Stimulated activated naive CD8-positive, alpha-beta T cell treated with anti-CD3 and anti-CD28 coated beads, Interleukin-15, amount 100 ng/mL, for 72 hours (primary cell): ENCODE measurements around the gene EMILIN2.
"Not testable (repeated sequence)": the region's sequence is repeated elsewhere in the genome, so short reads cannot be mapped to it uniquely, and the experiment has no call there.

Source experiments
- ATAC-seq: fragments of 150-1000 bp; cut with Tn5 transposase; 2 replicates; pipeline ENCODE4 v1.10.0; 2021; ENCODE audit warnings: mild to moderate bottlenecking, moderate library complexity
- DNase-seq, 2 donors: peaks; one replicate each; pipeline ENCODE4 v3.0.0; 2021 to 2022
- H3K27ac Mint-ChIP-seq, 2 donors: one replicate each; pipeline ENCODE4 v1.8.0; 2022; ENCODE audit warnings: mild to moderate bottlenecking in 2 of 2, mixed read lengths in 2 of 2, moderate library complexity in 2 of 2
- H3K27me3 Mint-ChIP-seq: one replicate; pipeline ENCODE4 v1.8.0; 2022; ENCODE audit warnings: mixed read lengths
- H3K4me1 Mint-ChIP-seq: one replicate; pipeline ENCODE4 v1.8.0; 2022; ENCODE audit warnings: mild to moderate bottlenecking, mixed read lengths
- H3K4me3 Mint-ChIP-seq, 2 donors: one replicate each; pipeline ENCODE4 v1.8.0; 2022; ENCODE audit warnings: mild to moderate bottlenecking in 2 of 2, mixed read lengths in 2 of 2, moderate library complexity in 1 of 2
- H3K9me3 Mint-ChIP-seq, 2 donors: one replicate each; pipeline ENCODE4 v1.8.0; 2022; ENCODE audit warnings: mixed read lengths in 2 of 2

EMILIN2 gene

DNA sequence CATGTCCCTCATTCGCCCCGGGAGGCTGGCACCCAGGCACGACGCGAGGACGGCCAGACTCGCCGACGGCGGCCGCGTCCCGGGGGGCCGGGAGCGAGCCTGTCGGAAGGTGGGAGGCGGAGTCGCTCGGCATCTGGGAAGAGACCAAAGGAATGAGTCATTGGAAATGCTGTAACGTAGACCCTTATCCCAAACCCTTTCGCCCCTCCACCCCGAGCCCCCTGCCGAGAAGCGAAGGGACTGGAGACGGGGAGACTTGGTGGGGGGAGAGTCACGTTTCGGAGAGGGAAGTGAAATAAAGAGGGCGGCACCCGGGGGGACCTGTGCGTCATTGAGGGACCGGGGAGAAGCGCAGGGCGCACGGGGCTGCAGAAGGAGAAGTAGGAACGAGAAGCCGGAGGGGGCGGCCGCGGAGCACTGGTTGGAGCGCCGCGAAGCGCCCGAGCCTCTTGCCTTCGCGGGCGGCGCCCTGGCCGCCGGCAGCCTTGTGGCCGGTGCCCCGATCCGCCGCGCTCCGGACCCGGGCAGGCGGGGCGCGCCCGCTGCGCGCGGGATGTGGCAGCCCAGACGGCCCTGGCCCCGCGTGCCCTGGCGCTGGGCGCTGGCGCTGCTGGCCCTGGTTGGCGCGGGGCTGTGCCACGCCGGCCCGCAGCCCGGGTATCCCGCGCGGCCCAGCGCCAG, at the start of gene EMILIN2:
TSS of gene EMILIN2 (plus strand) at position 371 of the 681 bp plus-strand sequence. CDS start at position 554, 183 bp downstream.
- Mint-ChIP-seq H3K4me1 (peaks cover 34% of the 10 kb centered on the region), H3K27me3 (peaks cover 64% of the 10 kb centered on the region)
- peak; percentile 68 for ATAC-seq

DNA sequence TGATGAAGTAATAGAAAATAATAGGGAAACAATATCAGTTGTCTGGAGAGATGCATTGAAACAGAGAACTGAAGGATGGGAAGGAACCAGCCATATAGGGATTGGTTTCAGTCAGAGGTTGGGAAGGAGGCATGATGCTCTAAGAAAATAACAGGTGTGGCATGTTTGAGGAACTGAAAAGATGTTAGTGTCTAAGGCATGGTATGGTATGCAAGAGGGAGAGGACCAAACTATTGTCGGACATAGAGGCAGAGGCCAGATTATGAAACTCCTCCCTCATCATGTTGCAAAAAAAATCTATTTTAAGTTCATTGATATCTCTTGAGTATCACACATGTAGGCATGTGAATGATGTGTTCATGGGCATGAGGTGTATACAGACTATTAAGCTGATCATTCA, 48.9 kb upstream of the EMILIN2 start:
- no peaks in the 10 kb centered on the region for H3K9me3 Mint-ChIP-seq
- H3K27ac Mint-ChIP-seq: no peak overlapping the region
- H3K4me1 Mint-ChIP-seq: no peaks in the 10 kb centered on the region
- ATAC-seq (no peak), DNase-seq (no peak)
- H3K4me3 Mint-ChIP-seq: no peak overlapping the region
- no peaks in the 10 kb centered on the region for H3K27me3 Mint-ChIP-seq

More for the DNA sequence above, at the start of gene EMILIN2:
- peak; percentile 55 to 56 for DNase-seq
- Mint-ChIP-seq H3K27ac (peak within 1 kb of the TSS in 1 of 2 donors; percentile 94), H3K4me3 (peak within 1 kb of the TSS; percentile 94), H3K9me3 (no peaks in the 10 kb centered on the region)

DNA sequence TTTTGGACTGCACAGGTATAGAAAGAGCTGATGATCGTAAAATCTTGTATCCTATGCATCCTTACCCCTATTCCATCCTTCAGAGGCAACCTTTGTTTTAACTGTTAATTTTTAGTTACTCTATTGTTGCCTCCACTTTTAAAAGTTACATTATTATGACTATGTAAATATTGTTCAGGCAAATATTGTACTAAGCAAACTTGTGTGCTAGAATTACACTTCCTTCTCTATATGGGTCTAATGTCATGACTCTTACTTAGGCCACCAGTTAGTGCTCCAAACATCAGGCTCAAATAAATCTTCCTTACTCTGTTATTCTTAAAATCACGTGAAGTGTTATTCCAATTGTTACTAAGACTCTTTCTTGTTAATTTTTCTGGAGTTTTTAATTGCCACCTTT, 47.4 kb upstream of the EMILIN2 start:
- Mint-ChIP-seq H3K27me3 (no peaks in the 10 kb centered on the region), H3K9me3 (no peaks in the 10 kb centered on the region), H3K27ac (peak overlapping the region in 1 of 2 donors; percentile 42), H3K4me3 (no peak overlapping the region), H3K4me1 (no peaks in the 10 kb centered on the region)
- ATAC-seq (no peak), DNase-seq (no peak)

- H3K27me3 Mint-ChIP-seq: no peaks in the 10 kb centered on the region
- no peak overlapping the region for H3K4me3 Mint-ChIP-seq
- no peaks in the 10 kb centered on the region for H3K4me1 Mint-ChIP-seq
- H3K9me3 Mint-ChIP-seq: peaks cover 15% of the 10 kb centered on the region in 2 donors
- H3K27ac Mint-ChIP-seq: no peak overlapping the region
- ATAC-seq (no peak), DNase-seq (no peak)
Measured at GRCh38 chr18:2805970-2806943, 40.5 kb upstream of the EMILIN2 start.

DNA sequence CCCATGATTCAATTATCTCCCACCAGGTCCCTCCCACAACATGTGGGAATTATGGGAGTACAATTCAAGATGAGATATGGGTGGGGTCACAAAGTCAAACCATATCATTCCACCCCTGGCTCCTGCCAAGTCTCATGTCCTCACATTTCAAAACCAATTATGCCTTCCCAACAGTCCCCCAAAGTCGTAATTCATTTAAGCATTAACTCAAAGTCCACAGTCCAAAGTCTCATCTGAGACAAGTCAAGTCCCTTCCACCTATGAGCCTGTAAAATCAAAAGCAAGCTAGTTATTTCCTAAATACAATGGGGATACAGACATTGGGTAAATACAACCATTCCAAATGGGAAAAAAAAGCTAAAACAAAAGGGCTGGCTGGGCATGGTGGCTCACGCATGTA, 38.2 kb upstream of the EMILIN2 start:
- H3K4me1 Mint-ChIP-seq, H3K27ac Mint-ChIP-seq: not testable (repeated sequence)

GRCh38 chr18:2809666-2810183, 37.1 kb upstream of the EMILIN2 start:
- not testable (repeated sequence) for H3K27me3 Mint-ChIP-seq, H3K4me1 Mint-ChIP-seq, H3K4me3 Mint-ChIP-seq
- DNase-seq (peak in 1 of 2 donors; percentile 4), ATAC-seq (peak; percentile 53)
- Mint-ChIP-seq H3K27ac (peak overlapping the region in 1 of 2 donors; percentile 10), H3K9me3 (peaks cover 34 to 47% of the 10 kb centered on the region in 2 donors)

More for the DNA sequence above, 38.2 kb upstream of the EMILIN2 start:
- not testable (repeated sequence) for ATAC-seq, H3K4me3 Mint-ChIP-seq, H3K27me3 Mint-ChIP-seq, DNase-seq
- H3K9me3 Mint-ChIP-seq: peaks cover 28 to 38% of the 10 kb centered on the region in 2 donors

DNA sequence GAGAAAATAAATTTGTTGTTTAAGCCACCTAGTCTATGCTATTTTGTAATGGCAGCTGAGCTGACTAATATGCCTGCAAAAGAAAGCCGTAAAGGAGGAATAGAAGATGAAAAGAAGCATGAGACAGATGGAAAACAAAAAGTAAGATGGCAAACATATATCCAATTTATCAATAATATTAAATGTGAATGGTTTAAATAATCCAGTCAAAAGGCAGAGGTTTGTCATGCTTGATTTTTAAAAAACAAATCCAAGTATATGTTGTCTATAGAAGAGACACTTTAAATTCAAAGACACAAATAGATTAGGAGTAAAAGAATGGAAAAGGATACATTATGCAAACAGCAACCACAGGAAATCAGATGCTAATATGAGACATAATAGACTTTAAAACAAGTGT, 35.4 kb upstream of the EMILIN2 start:
- H3K27ac Mint-ChIP-seq: no peak overlapping the region
- H3K4me1 Mint-ChIP-seq: no peaks in the 10 kb centered on the region
- no peak overlapping the region for H3K4me3 Mint-ChIP-seq
- H3K27me3 Mint-ChIP-seq: no peaks in the 10 kb centered on the region
- ATAC-seq (no peak), DNase-seq (no peak)
- H3K9me3 Mint-ChIP-seq: peaks cover 43 to 52% of the 10 kb centered on the region in 2 donors

- ATAC-seq (no peak), DNase-seq (no peak)
- Mint-ChIP-seq H3K9me3 (peaks cover 39 to 56% of the 10 kb centered on the region in 2 donors), H3K27ac (no peak overlapping the region), H3K27me3 (no peaks in the 10 kb centered on the region), H3K4me3 (no peak overlapping the region), H3K4me1 (no peaks in the 10 kb centered on the region)
Measured at GRCh38 chr18:2814928-2815327, 31.9 kb upstream of the EMILIN2 start.

- DNase-seq (no peak), ATAC-seq (no peak)
- H3K4me3 Mint-ChIP-seq: no peak overlapping the region
- no peaks in the 10 kb centered on the region for H3K27me3 Mint-ChIP-seq
- H3K9me3 Mint-ChIP-seq: peaks cover 15 to 25% of the 10 kb centered on the region in 2 donors
- H3K4me1 Mint-ChIP-seq: no peaks in the 10 kb centered on the region
- H3K27ac Mint-ChIP-seq: no peak overlapping the region
Measured at GRCh38 chr18:2818281-2818680, 28.5 kb upstream of the EMILIN2 start.

DNA sequence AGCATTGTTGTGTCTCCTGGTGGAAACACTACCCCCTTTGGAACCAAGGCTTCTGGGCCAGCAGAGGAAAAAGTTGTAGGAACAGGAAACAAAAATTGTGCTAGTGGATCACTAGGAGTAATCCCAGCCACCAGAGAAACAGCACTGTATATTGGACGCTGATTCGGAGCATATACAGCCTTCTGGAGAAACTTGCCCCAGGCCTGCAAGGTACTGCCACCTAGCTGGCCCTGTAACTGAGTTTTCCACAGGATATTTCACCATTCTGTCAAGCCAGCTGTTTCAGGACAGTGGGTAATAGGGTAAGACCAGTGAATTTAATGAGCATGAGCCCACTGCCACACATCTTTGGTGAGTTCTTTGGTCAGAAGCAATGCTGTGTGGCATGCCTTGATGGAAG, 25.1 kb upstream of the EMILIN2 start:
- Mint-ChIP-seq H3K4me1 (no peaks in the 10 kb centered on the region), H3K9me3 (peaks cover 0 to 7% of the 10 kb centered on the region in 2 donors), H3K27ac (no peak overlapping the region), H3K4me3 (no peak overlapping the region), H3K27me3 (no peaks in the 10 kb centered on the region)
- ATAC-seq: no peak
- no peak for DNase-seq

GRCh38 chr18:2822213-2822921, 24.4 kb upstream of the EMILIN2 start:
- H3K27ac Mint-ChIP-seq: no peak overlapping the region
- ATAC-seq: no peak
- no peak overlapping the region for H3K4me3 Mint-ChIP-seq
- H3K4me1 Mint-ChIP-seq: no peaks in the 10 kb centered on the region
- H3K9me3 Mint-ChIP-seq: peaks cover 0 to 7% of the 10 kb centered on the region in 2 donors
- H3K27me3 Mint-ChIP-seq: no peaks in the 10 kb centered on the region
- DNase-seq: no peak

GRCh38 chr18:2823202-2823601, 23.6 kb upstream of the EMILIN2 start:
- no peak overlapping the region for H3K27ac Mint-ChIP-seq
- DNase-seq (no peak), ATAC-seq (no peak)
- H3K9me3 Mint-ChIP-seq: peaks cover 0 to 4% of the 10 kb centered on the region in 2 donors
- H3K27me3 Mint-ChIP-seq: no peaks in the 10 kb centered on the region
- no peak overlapping the region for H3K4me3 Mint-ChIP-seq
- no peaks in the 10 kb centered on the region for H3K4me1 Mint-ChIP-seq

- Mint-ChIP-seq H3K27me3 (no peaks in the 10 kb centered on the region), H3K9me3 (no peaks in the 10 kb centered on the region), H3K4me1 (no peaks in the 10 kb centered on the region)
Measured at GRCh38 chr18:2823966-2824365, 22.8 kb upstream of the EMILIN2 start.

DNA sequence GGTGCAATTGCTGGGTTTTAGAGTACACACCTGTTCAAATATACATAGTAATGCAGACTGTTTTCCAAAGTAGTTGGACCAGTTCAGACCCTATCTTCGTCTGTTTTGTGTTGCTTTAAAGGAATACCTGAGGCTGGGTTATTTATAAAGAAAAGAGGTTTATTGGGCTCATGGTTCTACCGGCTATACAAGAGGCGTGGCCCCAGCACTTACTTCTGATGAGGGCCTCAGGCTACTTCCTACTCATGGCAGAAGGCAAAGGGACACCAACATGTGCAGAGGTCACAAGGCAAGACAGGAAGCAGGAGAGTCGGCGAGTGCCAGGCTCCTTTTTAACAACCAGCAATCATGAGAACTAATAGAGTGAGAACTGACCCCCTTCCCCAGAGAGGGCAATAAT, 21.9 kb upstream of the EMILIN2 start:
- no peak for DNase-seq
- H3K27ac Mint-ChIP-seq: no peak overlapping the region
- no peaks in the 10 kb centered on the region for H3K4me1 Mint-ChIP-seq
- H3K9me3 Mint-ChIP-seq: no peaks in the 10 kb centered on the region
- ATAC-seq: no peak
- no peaks in the 10 kb centered on the region for H3K27me3 Mint-ChIP-seq
- H3K4me3 Mint-ChIP-seq: no peak overlapping the region

More at GRCh38 chr18:2823966-2824365, 22.8 kb upstream of the EMILIN2 start:
- H3K27ac Mint-ChIP-seq: no peak overlapping the region
- ATAC-seq (no peak), DNase-seq (no peak)
- H3K4me3 Mint-ChIP-seq: no peak overlapping the region

GRCh38 chr18:2825613-2826175, 21.1 kb upstream of the EMILIN2 start:
- no peak overlapping the region for H3K4me3 Mint-ChIP-seq
- ATAC-seq: no peak
- no peak for DNase-seq
- no peaks in the 10 kb centered on the region for H3K4me1 Mint-ChIP-seq
- no peaks in the 10 kb centered on the region for H3K9me3 Mint-ChIP-seq
- H3K27ac Mint-ChIP-seq: no peak overlapping the region
- H3K27me3 Mint-ChIP-seq: no peaks in the 10 kb centered on the region
